HEK293 (cell line): Measurements from ENCODE around the gene HIF1A.
A peak's percentile ranks its signal among the peaks of the same experiment; 100 is the strongest.

Experiments
- ELK4 ChIP-seq: IDR thresholded peaks from 2 replicates; pipeline ENCODE4 v1.6.1; 2011; ENCODE audit warnings: mild to moderate bottlenecking, low read depth, low read length, borderline replicate concordance
- HOXD13 ChIP-seq: sonication (generic); formaldehyde crosslinking; IDR thresholded peaks from 2 replicates; pipeline ENCODE4 v1.8.0; 2022; ENCODE audit warnings: missing genetic modification reagents, borderline replicate concordance
- IKZF3 ChIP-seq: fragments of 450-650 bp; IDR thresholded peaks from 2 replicates; pipeline ENCODE4 v1.5.0; 2018; ENCODE audit warnings: missing biosample characterization, mild to moderate bottlenecking, missing genetic modification characterization, moderate library complexity
- KLF1 ChIP-seq: fragments of 450-650 bp; formaldehyde crosslinking; IDR thresholded peaks from 2 replicates; pipeline ENCODE4 v1.5.1; 2016; ENCODE audit warnings: missing biosample characterization, missing genetic modification characterization
- KLF8 ChIP-seq: fragments of 450-650 bp; formaldehyde crosslinking; IDR thresholded peaks from 2 replicates; pipeline ENCODE4 v1.5.1; 2016; ENCODE audit warnings: missing biosample characterization, missing genetic modification characterization
- REST ChIP-seq: fragments of 450-650 bp; formaldehyde crosslinking; IDR thresholded peaks from 2 replicates; pipeline ENCODE4 v1.5.1; 2016; ENCODE audit warnings: missing biosample characterization, missing genetic modification characterization
- SALL2 ChIP-seq: fragments of 450-650 bp; formaldehyde crosslinking; IDR thresholded peaks from 2 replicates; pipeline ENCODE4 v1.5.0; 2017; ENCODE audit warnings: missing biosample characterization, mild to moderate bottlenecking, missing genetic modification characterization, borderline replicate concordance
- ZBTB11 ChIP-seq: fragments of 450-650 bp; formaldehyde crosslinking; conservative IDR thresholded peaks from 2 replicates; pipeline ENCODE4 v1.5.1; 2016; ENCODE audit warnings: low read depth, missing biosample characterization, missing genetic modification characterization
- ZBTB17 ChIP-seq: fragments of 450-650 bp; formaldehyde crosslinking; IDR thresholded peaks from 2 replicates; pipeline ENCODE4 v1.5.1; 2016; ENCODE audit warnings: missing biosample characterization, missing genetic modification characterization
- ZIC2 ChIP-seq: fragments of 450-650 bp; formaldehyde crosslinking; IDR thresholded peaks from 2 replicates; pipeline ENCODE4 v1.5.1; 2016; ENCODE audit warnings: missing biosample characterization, missing genetic modification characterization
- ZNF112 ChIP-seq: fragments of 450-650 bp; formaldehyde crosslinking; IDR thresholded peaks from 2 replicates; pipeline ENCODE4 v1.5.0; 2017; ENCODE audit warnings: missing biosample characterization, missing genetic modification characterization
- ZNF169 ChIP-seq: fragments of 450-650 bp; formaldehyde crosslinking; IDR thresholded peaks from 2 replicates; pipeline ENCODE4 v1.5.1; 2016; ENCODE audit warnings: missing biosample characterization, missing genetic modification characterization
- ZNF175 ChIP-seq: fragments of 450-650 bp; formaldehyde crosslinking; IDR thresholded peaks from 2 replicates; pipeline ENCODE4 v1.5.1; 2016; ENCODE audit warnings: missing biosample characterization, missing genetic modification characterization
- ZNF2 ChIP-seq: fragments of 450-650 bp; formaldehyde crosslinking; IDR thresholded peaks from 2 replicates; pipeline ENCODE4 v1.5.1; 2016; ENCODE audit warnings: missing biosample characterization, missing genetic modification characterization
- ZNF223 ChIP-seq: fragments of 450-650 bp; formaldehyde crosslinking; IDR thresholded peaks from 2 replicates; pipeline ENCODE4 v1.5.1; 2016; ENCODE audit warnings: missing biosample characterization, missing genetic modification characterization
- ZNF274 ChIP-seq, 2 experiments: fragments of 200-500 bp in 1 of 2; fragments of 450-650 bp in 1 of 2; sonication (Bioruptor generic) in 1 of 2; formaldehyde crosslinking in 1 of 2; IDR thresholded peaks; 2 replicates each; pipeline versions ENCODE4 v1.5.1 to v1.6.1; 2014 to 2016; ENCODE audit warnings: borderline replicate concordance in 1 of 2, inconsistent platforms in 1 of 2, low read length in 1 of 2, missing biosample characterization in 1 of 2, missing genetic modification characterization in 1 of 2
- ZNF292 ChIP-seq: fragments of 450-650 bp; formaldehyde crosslinking; IDR thresholded peaks from 2 replicates; pipeline ENCODE4 v1.5.1; 2016; ENCODE audit warnings: low read depth, missing biosample characterization, missing genetic modification characterization, borderline replicate concordance
- ZNF302 ChIP-seq: fragments of 450-650 bp; formaldehyde crosslinking; IDR thresholded peaks from 2 replicates; pipeline ENCODE4 v1.5.1; 2016; ENCODE audit warnings: missing biosample characterization, missing genetic modification characterization, low read depth
- ZNF366 ChIP-seq: fragments of 450-650 bp; formaldehyde crosslinking; conservative IDR thresholded peaks from 2 replicates; pipeline ENCODE4 v1.5.1; 2016; ENCODE audit warnings: missing biosample characterization, missing genetic modification characterization
- ZNF398 ChIP-seq: fragments of 450-650 bp; formaldehyde crosslinking; IDR thresholded peaks from 2 replicates; pipeline ENCODE4 v1.5.1; 2017; ENCODE audit warnings: missing biosample characterization, missing genetic modification characterization
- ZNF558 ChIP-seq: fragments of 450-650 bp; formaldehyde crosslinking; IDR thresholded peaks from 2 replicates; pipeline ENCODE4 v1.5.1; 2016; ENCODE audit warnings: missing biosample characterization, missing genetic modification characterization
- ZNF561 ChIP-seq: fragments of 450-650 bp; IDR thresholded peaks from 2 replicates; pipeline ENCODE4 v1.5.1; 2018; ENCODE audit warnings: missing biosample characterization, missing genetic modification characterization, borderline replicate concordance
- ZNF571 ChIP-seq: fragments of 450-650 bp; formaldehyde crosslinking; IDR thresholded peaks from 2 replicates; pipeline ENCODE4 v1.5.0; 2017; ENCODE audit warnings: missing biosample characterization, missing genetic modification characterization
- ZNF585B ChIP-seq: fragments of 450-650 bp; formaldehyde crosslinking; IDR thresholded peaks from 2 replicates; pipeline ENCODE4 v1.5.1; 2016; ENCODE audit warnings: missing biosample characterization, missing genetic modification characterization
- ZNF629 ChIP-seq: fragments of 450-650 bp; formaldehyde crosslinking; IDR thresholded peaks from 2 replicates; pipeline ENCODE4 v1.5.1; 2017; ENCODE audit warnings: missing biosample characterization, missing genetic modification characterization
- ZNF701 ChIP-seq: fragments of 450-650 bp; formaldehyde crosslinking; IDR thresholded peaks from 2 replicates; pipeline ENCODE4 v1.5.1; 2016; ENCODE audit warnings: missing biosample characterization, missing genetic modification characterization
- ZNF747 ChIP-seq: fragments of 450-650 bp; formaldehyde crosslinking; IDR thresholded peaks from 2 replicates; pipeline ENCODE4 v1.5.1; 2016; ENCODE audit warnings: missing biosample characterization, missing genetic modification characterization
- ZNF76 ChIP-seq: fragments of 450-650 bp; formaldehyde crosslinking; IDR thresholded peaks from 2 replicates; pipeline ENCODE4; 2016; ENCODE audit warnings: low read depth, missing biosample characterization, missing genetic modification characterization, borderline replicate concordance
- ZNF830 ChIP-seq: fragments of 450-650 bp; IDR thresholded peaks from 2 replicates; pipeline ENCODE4 v1.5.0; 2018; ENCODE audit warnings: missing biosample characterization, missing genetic modification characterization, low read depth, mild to moderate bottlenecking, moderate library complexity
- ZNF837 ChIP-seq: fragments of 450-650 bp; formaldehyde crosslinking; IDR thresholded peaks from 2 replicates; pipeline ENCODE4 v1.5.1; 2016; ENCODE audit warnings: missing biosample characterization, missing genetic modification characterization

The HIF1A gene

DNA sequence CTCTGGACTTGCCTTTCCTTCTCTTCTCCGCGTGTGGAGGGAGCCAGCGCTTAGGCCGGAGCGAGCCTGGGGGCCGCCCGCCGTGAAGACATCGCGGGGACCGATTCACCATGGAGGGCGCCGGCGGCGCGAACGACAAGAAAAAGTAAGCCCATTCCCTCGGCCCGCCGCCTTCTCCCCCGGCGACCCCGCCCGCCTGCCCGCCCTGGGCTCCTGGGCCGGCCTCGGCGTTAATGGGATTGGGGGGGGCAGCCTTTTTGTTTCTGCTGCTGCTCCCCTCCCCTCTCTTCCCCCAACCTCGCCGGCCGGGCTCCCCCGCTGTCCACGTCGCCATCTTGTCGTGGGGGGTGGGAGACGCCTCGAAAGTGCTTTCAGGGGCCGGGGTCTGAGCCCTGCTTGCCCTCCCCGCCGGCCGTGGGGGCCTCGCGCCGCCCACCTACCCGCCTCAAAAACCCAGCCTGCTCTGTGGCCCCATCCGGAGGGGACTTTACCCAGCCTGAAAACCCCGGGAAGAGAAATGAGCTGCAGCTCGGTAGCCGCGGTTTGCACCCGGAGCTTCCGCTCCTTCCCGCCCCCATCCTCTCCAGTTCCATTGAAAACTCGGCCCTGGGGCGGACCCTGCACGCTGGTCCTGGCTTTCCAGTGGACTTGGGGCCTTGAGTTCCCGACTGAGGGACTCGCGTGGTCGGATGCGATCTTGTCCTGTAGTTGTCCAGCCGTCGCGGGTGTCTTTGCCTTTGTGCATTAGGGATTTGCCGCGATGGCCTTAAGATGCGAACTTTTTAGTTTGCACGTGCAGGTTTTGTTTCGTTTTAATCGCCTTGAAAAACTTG is 598 bp downstream of the HIF1A start (continued):
- TF ChIP-seq ZBTB11 (tag by site-specific recombination) (peak; percentile 22; the same call in 1 of the 2 replicates), KLF1 (tag by site-specific recombination) (peak; percentile 35; the same call in 1 of the 2 replicates), ZNF223 (tag by site-specific recombination) (no peak), ZNF175 (tag by site-specific recombination) (no peak), IKZF3 (peak; percentile 33; the same call in 1 of the 2 replicates), ZNF561 (tag by site-specific recombination) (peak; percentile 27; the same call in 1 of the 2 replicates), ZNF571 (no peak), SALL2 (tag by site-specific recombination) (no peak), ZNF398 (peak; percentile 97), ZBTB17 (tag by site-specific recombination) (peak; percentile 49), ZNF701 (tag by site-specific recombination) (no peak), ZNF292 (tag by site-specific recombination) (no peak), ZNF629 (tag by site-specific recombination) (no peak; the same call in 1 of the 2 replicates), ZNF302 (tag by site-specific recombination) (no peak), ELK4 (no peak), REST (no peak), ZIC2 (tag by site-specific recombination) (peak; percentile 69), ZNF2 (tag by site-specific recombination) (peak; percentile 58; the same call in 1 of the 2 replicates), KLF8 (peak; percentile 61; the same call in 1 of the 2 replicates), ZNF558 (tag by site-specific recombination) (no peak), ZNF366 (no peak), ZNF747 (tag by site-specific recombination) (no peak), ZNF585B (no peak), ZNF112 (no peak), ZNF169 (tag by site-specific recombination) (no peak), HOXD13 (CRISPR knock-in tag) (no peak), ZNF274 (IDR thresholded peaks at IDR 0.05; ENCODE audit: low read length) (no peak), ZNF274 (tag by site-specific recombination; IDR thresholded peaks at IDR 0.05; ENCODE audit: borderline replicate concordance) (no peak), ZNF830 (tag by site-specific recombination) (no peak), ZNF76 (tag by site-specific recombination) (no peak; the same call in 1 of the 2 replicates), ZNF837 (no peak)
